ENCODE data around the gene LMO3. TPM values are rescaled to one million over a fixed set of nuclear protein-coding genes. Genes with fewer than 3 reads are reported as not detected.

Gene LMO3
- total RNA-seq, result 61.2 TPM
- long read RNA-seq, transcript LMO3-201 (4 exons, 3,810 nt), result minor isoform, 5 of 56 reads
- long read RNA-seq, transcript LMO3-215 (4 exons, 1,685 nt), result major isoform, 11 of 56 reads
- long read RNA-seq, transcript LMO3-208 (5 exons, 3,515 nt), result minor isoform, 6 of 56 reads
- long read RNA-seq, partial matches to known transcripts, result 4 of 56 reads
- long read RNA-seq, other reads (novel, unspliced or antisense), result 22 of 56 reads

DNA sequence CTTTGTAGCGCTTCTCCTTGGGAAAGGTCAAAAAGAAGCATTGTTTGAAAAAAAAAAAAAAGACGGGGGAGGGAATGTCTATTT, at the start of gene LMO3:
TSS of gene LMO3 (minus strand) at position 46 of the 84 bp plus-strand sequence. CDS start 5,302 bp downstream, outside the sequence.
- DNase-seq (ENCODE audit: low spot score), result no peak

DNA sequence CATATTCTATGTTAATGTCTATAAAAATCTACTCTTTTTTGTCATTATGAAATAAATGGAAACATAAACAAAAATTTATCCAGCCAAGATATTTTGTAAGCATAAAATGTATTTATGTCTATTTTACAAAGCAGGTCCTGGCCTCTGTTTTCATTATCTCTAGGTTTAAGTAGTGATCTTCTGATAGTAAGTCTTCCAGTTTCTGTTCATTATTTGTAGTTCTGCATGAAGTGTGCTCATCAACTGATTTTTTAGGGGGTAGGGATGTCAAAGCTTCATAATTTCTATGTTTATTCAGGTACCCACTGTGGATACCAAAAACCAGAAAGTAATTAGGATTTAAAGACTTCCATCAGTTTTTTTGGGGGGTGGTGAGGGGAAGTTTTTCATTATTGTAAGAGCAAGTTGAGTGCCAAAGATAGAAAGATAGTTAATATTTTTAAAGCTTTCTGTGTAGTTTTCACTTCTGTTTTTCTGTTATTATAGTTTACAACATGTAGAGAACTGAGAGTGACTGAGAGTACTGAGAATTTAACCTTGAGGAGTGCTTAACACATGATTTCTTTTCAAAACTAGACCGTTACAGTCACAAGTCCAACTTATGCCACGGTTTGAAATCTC, 30.6 kb upstream of the LMO3 start:
- no peak for DNase-seq (ENCODE audit: low spot score)

DNA sequence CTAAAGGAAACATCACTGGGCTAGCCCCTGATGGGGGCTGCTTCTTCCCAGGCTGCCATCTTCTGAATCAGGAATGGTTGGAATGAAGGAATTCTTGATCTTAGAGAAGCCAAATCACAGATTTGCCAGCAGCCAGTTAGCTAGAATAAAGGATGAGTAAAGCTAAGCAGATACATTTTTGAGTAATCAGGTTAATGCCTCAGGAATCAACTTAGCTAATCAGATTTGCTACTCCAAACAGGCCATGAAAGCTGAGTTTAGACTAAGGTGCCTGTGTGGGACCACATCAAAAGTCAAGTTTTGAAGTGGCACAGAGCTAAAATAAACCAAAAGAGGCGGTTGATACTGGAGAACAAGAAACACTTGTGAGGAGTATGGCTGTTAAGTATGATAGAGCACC, 28.8 kb upstream of the LMO3 start:
- DNase-seq (ENCODE audit: low spot score), result no peak

DNA sequence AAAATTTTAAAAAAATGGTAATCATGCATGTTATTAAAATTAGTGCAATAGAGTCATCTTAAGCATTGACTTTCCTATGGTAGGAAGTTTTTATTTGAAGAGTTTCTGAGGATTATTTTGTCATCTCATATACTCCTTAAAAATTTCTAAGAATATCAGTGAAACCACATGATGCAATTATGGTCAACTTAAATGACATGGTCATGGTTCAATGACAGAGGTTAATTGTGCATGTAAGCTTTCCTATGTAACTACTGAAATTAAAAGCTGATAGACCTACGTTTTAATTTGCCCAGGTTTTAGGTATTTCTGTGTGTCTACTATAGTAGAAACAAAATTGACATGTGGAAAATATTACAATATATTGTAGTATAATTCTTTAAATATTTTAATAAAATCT, 21.0 kb upstream of the LMO3 start:
- no peak for DNase-seq (ENCODE audit: low spot score)

DNA sequence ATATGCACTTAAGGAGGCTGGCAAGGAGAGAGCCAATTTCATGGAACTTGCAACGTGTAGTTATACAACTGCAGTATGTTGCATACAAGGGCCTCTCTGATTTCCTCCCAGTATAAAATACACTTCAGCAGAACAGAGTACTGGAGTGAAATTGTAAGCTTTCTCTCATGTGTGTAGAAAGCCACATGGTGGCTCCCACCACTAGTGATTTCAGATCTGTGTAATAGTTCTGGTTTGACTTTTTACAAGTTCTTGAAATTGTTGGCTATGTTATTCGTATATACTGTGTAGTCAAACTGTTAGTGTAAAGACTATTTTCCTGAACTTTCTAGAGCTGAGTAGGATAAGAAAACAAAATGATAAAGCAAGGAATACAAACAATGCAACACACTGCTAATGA, 16.4 kb upstream of the LMO3 start:
- DNase-seq (ENCODE audit: low spot score), result no peak

DNA sequence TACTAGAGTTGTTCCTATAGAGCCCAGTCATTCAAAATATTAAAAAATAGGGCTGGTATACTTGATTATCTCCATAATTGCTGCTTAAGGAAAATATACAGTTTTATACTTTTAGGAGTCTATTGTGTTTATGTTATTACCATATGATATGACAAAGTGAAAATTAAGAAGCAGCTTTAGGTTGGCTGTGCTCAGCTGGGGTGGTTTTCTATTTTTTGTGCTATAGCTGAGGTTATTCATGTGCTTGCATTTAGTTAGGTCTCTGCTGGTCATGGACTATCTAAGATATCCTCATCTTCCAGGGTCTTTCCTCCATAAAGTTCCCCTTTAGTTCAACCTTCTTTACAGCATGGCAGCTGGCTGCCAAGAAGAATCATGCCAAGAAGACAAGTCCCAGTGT, 13.6 kb upstream of the LMO3 start:
- DNase-seq (ENCODE audit: low spot score), result no peak

DNA sequence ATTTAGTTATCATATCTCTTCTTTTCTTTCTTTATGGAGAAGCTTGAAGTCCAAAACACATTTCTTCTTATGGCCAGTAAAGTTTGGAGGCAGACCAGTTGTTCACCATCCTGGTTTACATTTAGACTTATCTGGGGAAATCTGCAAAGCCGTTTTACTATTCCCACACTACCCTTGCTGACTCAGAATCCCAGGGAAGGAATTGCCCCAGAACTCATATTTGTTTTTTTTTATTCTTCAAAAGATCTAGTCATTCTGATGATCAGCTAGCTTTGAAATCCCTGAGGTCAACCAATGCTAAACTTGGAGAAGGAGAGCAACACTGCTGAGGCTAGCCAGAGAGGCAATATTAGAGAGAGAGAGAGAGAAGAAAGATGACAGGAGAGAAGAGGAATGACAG, 12.3 kb upstream of the LMO3 start:
- no peak for DNase-seq (ENCODE audit: low spot score)

DNA sequence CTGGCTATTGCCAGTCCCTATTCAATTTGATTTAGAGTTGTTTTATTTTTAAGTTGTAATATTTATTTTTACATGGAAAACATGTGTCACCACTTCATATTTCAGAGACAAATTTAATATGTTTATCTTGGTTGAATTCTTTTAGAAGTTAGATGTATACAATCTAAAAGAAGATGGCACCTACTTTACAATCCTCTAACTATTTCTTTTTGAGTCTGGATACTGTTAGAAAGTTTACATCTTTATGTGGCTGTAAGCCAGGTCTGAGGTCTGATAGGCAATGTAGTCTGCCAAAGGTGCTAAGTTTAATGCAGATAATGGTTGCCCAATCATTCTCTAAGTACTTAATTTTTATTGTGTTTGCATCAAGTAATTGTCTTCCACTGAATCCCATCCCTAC, 7.2 kb upstream of the LMO3 start:
- no peak for DNase-seq (ENCODE audit: low spot score)

DNA sequence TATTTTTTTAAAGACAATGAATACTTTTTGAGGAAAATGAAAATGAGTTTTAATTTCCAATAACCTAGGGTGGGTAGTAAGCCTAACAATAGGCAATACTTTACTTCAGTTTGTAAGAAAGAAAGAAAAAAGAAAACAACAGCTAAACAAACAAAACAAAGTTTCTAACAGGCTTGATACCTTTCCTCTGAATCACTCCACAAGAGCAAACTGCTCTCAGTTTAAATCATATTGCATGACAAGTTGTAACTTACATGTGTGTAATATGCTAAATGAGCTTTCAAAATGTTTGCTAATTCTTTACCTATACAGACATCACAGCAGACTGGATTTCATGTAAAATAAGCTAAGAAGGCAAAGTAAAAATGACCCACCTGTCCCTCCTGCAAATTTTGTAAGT, 6.7 kb upstream of the LMO3 start:
- no peak for DNase-seq (ENCODE audit: low spot score)

DNA sequence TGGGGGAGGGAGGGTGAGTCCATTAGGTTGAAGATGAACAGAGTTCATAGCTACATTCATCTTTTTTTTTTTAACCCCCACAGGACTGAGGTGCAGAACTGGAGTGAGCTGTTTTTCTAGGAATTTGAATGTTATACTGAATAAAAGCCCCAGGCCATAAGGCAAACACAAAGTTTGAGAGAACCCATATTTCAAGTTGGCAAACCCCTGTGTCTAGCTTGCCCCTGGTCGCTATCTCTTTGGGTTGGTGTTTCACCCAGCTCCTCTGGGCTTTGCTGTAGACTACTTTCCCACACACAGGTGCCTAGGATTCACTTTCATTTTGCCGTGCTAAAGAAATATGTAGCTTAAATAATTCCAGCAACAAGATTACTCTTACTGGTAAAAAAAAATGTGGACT, 5.2 kb upstream of the LMO3 start:
- DNase-seq (ENCODE audit: low spot score), result no peak

DNA sequence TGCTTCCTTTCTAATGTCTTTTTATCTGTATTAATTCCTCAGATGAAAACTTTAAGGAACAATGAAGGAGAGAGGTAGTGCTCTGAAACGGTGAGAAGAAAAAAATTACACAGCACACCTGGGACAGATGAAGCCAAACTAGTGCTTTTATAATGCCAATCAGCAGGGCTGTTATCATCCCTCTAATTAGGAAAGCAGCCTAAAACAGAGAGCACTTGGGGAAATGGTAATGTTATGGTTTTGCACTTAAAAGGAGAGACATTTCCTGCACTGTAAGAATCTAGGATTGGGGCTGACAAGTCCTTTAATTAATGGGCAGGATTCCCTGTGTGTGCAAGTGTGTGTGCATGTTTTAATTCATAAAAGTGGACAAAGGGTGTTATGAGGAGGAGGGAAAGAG, 4.8 kb upstream of the LMO3 start:
- no peak for DNase-seq (ENCODE audit: low spot score)

DNA sequence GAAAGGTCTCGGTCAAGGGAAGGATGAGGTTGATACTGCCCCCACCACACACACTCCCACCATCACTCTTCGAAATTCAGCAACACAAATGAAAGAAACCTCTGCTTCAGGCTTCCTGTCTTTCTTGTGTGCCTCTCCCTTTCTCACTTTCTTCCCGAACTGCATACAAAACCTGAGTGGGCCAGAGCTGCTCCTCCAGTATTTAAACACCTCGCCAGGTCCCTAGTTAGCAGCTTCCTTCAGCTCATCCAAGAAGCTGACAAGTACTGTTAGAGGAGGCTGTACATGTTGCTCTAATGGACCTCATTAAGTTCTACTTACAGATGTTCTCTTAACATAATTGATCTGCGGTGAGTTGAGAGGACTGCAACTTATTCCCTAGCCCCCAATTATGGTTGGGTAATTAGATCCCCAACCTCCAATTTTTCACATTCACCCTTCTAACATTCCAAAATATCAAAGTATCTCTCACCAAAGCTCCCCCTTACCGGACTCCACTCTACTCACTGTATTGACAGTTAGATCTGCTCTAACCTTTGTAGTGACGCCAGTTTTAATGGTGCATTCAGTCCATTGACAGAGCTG, 4.1 kb upstream of the LMO3 start:
- no peak for DNase-seq (ENCODE audit: low spot score)

DNA sequence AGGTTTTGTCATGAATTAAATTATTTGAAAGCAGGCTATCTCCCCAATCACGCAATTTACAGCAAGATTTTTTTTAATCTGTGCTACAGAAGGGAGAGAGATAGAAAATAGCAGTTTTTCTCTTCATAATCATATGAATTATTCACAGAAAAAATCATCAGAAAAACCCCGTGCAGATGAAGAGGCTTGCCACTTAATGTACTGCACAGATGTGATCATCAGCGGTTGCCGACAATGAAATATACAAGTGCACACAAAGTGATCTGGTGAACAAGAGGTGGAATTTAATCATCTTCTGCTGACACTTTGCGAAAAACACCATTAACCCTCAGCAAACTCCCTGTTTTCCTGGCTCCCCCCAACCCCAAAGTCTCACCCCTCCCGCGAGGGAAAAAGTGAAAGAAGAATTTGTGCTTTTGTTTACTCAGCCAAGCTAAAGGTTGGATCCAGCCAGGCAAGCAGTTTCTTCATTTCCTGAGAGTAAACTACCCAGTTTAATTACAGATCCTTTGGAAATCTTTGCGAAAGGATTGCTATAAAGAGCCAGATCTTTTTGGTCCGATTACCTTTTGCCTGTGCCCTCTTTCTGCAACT, 3.1 kb upstream of the LMO3 start:
- DNase-seq (ENCODE audit: low spot score), result no peak

DNA sequence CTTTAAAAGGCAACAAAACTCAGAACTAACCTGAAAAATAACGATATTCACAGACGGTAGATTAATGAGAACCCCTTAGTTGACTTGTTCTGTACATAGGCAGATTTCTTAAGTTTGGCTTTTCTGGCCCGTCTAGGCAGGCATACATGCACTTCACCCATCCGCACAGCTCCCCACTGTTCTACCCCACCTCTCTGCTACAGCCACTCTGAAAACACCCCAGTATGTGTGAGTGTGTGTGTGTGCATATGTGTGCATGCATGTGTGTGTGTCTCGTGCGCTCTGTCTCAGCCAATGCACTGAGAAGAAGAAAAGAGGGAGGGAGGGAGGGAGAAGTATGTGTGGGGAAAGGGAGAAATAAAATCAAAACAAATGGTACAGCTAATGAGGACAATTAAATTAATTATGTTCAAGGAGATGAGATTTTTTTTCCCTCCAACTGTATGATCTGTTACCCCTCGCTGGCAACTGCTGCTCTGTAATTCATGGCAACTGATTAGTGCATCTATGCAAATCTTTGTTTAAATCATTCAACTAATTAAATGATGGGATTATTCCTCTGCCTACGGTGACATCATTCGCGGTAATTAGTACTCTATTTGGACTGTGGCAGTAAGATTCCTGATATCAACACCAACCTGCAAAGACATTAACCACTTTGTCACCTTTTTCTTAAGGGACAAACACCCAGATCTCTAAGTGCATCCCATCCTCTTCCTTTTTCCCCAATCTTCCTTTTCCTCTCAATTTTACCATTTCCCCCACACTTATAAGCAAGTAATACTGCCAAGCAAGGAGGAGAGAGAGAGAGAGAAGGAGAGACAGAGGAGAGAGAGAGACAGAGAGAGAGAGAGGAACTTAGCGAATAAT, 2.2 kb upstream of the LMO3 start:
- DNase-seq (ENCODE audit: low spot score), result no peak

DNA sequence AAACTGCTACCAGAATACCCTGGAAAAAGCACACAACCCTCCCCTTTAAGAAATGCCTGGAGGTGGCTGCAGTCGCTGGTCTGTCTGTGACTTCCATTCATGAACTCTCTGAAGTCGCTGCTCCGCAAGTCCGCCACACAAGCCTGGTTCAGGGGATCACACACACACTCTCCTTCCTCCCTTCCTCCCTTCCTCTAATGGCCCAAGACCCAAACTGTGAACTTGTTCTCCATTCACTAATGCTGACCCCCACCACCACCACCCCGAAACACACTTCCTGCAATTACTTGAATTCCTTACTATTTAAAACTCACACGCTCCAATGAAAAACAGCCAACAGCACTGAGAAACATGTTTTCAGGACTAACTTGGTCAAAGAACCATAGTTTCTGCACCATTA, 1.0 kb upstream of the LMO3 start:
- DNase-seq (ENCODE audit: low spot score), result peak; percentile 77

DNA sequence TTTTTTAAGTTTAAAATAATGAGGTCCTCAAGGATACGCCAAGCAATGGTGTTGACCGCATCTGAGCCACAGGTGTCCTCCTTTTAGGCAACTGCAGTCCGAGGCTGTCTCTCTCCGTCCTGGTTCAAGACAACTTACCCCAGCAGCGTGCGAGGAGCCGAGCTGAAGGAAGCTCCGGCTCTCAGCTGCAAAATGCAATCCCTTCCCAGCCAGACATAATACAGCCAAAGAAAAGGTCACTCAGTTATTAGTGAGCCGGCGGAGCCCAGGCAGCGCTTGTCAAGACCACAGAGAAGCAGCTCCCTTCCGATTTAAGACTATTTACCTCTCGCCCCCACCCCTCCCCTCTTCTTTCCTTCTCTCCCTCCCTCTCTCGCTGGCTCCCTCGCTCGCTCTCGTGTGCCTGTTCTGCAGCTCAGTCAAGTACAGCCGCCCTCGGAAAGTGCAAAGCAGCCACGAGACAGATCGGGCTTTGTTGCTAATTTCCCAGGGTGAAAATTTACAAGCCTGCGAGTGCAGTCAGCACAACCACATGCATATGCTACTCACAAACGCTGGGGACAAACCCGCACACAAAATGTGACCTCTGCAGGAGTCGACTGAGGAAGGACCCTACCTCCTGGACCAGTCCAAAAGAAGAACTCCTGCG, 363 bp upstream of the LMO3 start:
- DNase-seq (ENCODE audit: low spot score), result no peak

DNA sequence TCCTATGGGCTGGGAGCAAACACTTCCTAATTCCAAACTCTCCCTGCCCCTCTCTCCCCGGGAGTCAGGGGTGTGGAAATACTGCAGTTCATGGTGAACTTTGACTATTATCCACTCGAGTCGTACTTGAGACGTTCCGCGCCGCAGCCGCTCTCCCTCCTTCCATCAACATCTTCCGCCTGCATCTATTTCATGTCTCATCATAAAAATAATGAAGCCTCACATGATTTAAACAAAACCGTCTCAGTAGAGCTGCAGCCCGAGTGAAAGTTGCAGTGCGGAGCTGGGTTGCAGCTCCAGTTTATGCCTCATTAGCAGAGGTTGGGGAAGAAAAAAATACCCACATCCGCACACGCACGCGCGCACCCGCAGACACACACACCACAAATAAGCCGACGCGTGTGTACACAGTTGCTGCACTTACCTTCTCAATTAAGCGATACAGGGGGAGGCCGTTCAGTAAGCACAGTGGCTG, 283 bp downstream of the LMO3 start:
- DNase-seq (ENCODE audit: low spot score), result no peak

DNA sequence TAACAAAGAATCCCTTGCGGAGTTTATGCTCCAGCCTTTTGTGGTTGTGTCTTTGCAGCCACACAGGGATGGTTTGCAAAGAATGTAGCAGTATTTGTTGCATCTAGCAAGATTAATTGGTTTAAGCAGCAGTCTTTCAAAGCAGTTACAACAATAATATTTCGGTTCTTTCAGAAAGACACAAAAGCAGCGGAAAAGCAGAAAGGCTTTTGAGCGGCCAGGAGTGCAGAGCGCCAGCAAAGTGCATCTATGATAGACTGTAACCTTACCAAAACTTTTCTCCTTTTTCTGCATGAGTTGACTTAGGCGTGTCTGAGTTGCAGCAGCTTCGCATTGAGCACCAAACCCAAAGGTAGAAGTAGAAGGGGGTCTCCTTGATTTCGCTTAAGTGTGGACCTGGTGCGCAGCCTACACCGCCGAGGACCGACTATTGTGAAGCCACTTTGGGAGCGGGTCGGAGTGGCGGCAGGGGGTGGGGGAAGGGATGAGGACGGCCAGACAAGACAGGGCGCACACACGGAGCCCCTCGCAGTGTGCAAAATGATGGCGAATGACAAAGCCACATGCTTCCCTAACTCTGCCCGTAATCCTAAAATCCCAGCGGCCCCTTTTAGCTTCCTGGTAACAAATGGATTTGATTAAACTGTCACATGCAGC, 1.2 kb downstream of the LMO3 start:
- DNase-seq (ENCODE audit: low spot score), result peak; percentile 81

DNA sequence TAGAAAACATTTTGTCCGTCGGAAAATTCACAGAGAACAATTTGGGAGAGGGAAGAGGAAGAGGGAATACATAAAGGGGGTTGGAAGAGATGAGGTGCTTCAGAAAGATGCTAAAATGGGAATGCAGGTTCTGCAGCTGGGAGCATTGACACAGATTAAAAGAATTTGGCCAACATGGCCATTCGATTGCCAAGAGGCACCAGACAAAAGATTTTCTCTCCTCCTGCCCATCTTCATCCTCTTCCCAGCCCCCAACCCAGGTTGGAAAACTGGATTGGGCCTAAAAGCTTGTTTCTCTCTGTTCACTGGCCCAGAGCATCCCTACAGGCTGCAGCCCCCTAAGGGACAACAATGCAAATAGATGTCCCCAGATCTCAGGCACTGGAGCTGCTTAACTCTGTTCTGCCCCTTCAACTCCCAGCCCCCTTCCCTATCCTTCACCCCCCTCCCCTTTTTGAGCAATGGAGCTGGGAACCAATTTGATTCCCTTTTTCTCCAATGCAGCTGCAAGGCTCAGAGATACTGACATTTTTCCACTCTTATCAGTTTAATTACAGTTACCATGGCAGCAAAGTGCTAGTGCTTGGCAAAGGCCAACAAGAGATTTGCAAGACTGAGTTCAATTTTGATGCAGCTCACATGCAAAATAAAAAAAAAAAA, 1.9 kb downstream of the LMO3 start:
- no peak for DNase-seq (ENCODE audit: low spot score)

DNA sequence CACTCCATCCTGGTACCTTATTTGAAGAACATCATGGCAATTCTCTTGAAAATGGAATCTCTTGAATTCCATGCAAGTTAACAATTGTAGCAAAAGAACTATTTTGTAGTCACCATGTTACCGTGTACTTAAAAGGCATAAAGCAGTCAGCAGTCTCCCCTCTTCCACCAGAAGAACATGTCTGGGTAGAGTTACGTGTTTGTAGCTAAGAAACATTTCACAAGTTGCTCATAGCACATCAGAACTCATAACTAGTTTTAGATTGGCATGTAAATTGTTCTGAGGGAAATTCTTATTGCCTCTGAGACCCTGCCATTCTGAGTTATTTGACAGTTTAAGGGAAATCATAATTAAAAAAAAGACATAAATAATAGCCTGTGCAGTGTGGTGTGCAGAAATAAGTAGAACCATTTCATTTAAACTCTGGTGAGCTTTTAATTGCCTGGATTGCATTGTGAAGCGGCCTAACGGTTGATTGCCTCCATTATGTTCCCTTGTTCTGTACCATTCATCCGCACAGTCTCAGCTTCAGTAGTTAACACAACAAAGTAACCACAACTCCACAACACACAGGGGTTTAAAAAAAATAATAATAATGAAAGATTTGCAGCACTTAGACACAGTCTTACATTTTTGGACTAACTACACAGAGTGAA, 2.6 kb downstream of the LMO3 start:
- no peak for DNase-seq (ENCODE audit: low spot score)
